K562 (cell line): Measurements from ENCODE around the gene DCN. TPM values are rescaled to one million over a fixed set of nuclear protein-coding genes. Genes with fewer than 3 reads are reported as not detected.

Experiments used
- ATAC-seq: fragments of 200-7000 bp; cut with Tn5 transposase; 3 replicates; pipeline ENCODE4 v1.9.1; 2020; ENCODE audit warnings: moderate library complexity
- BruUV-seq: library from RNA; stranded (reverse); fragments of 400-500 nt; replicated peaks from 2 replicates; lab custom pipeline; 2021; lab: Mats Ljungman, UMichigan
- CTCF ChIA-PET: fragments of 300-600 bp; formaldehyde crosslinking; extraction: SDS; loops from one replicate; lab custom pipeline; 2021; ENCODE audit warnings: low intra/inter-chr PET ratio; lab: Yijun Ruan, JAX
- POLR2A ChIA-PET: fragments of 300-600, 350-650 bp; sonication (Branson Sonifier 250); formaldehyde crosslinking; extraction: SDS; loops from one replicate; lab custom pipeline; 2021; ENCODE audit warnings: antibody characterized with exemption, inconsistent platforms; lab: Yijun Ruan, JAX
- DNase-seq, 4 experiments: peaks; one replicate each; pipeline versions ENCODE4 v3.0.0 to v3.0.0-alpha.2; 2011 to 2018; ENCODE audit warnings: low spot score in 3 of 4, mixed read lengths in 3 of 4; ENCODE audit errors: extremely low read depth in 1 of 4
- FAIRE-seq: peaks from 2 replicates; lab custom pipeline; 2011; peaks lifted over from hg19 to GRCh38; lab: Jason Lieb, UNC
- H2AFZ ChIP-seq: 2 replicates; pipeline ENCODE4 v1.6.0; 2011; ENCODE audit warnings: low read depth, low read length, control low read depth, inconsistent platforms
- H3K27ac ChIP-seq: fragments of 200-600 bp; 3 replicates; pipeline ENCODE4 v1.8.0; 2011; ENCODE audit warnings: low read depth, mild to moderate bottlenecking, control low read depth, inconsistent platforms, low read length, moderate library complexity, mixed read lengths; ENCODE audit errors: extremely low read depth
- H3K27me3 ChIP-seq, 2 experiments: fragments of 300-600 bp in 1 of 2; 2 replicates in 1 of 2; 3 replicates in 1 of 2; pipeline versions ENCODE4 v1.6.0 to v1.8.0; 2011; ENCODE audit warnings: inconsistent platforms in 2 of 2, low read length in 2 of 2, mild to moderate bottlenecking in 1 of 2, mixed read lengths in 1 of 2, moderate library complexity in 1 of 2; ENCODE audit not compliant: control insufficient read depth in 2 of 2, insufficient read depth in 2 of 2
- H3K36me3 ChIP-seq: fragments of 300-600 bp; 3 replicates; pipeline ENCODE4 v1.8.0; 2011; ENCODE audit warnings: mild to moderate bottlenecking, low read length, inconsistent platforms; ENCODE audit not compliant: control insufficient read depth, insufficient read depth
- H3K4me1 ChIP-seq, 2 experiments: fragments of 200-600 bp in 1 of 2; replicated peaks in 1 of 2; 2 replicates in 1 of 2; 3 replicates in 1 of 2; pipeline versions ENCODE4 v1.5.1 to v1.8.0; 2011; ENCODE audit warnings: inconsistent platforms in 2 of 2, low read length in 2 of 2, mild to moderate bottlenecking in 1 of 2, mixed read lengths in 1 of 2, moderate library complexity in 1 of 2; ENCODE audit not compliant: control insufficient read depth in 2 of 2, insufficient read depth in 2 of 2
- H3K4me2 ChIP-seq: 2 replicates; pipeline ENCODE4 v1.6.1; 2011; ENCODE audit warnings: low read length, control low read depth, inconsistent platforms, mixed read lengths; ENCODE audit not compliant: insufficient read depth
- H3K4me3 ChIP-seq: fragments of 200-600 bp; sonication (generic), shearing (Covaris generic); 2 replicates; pipeline ENCODE4 v1.5.1; 2016; ENCODE audit warnings: control low read depth, inconsistent platforms
- H3K79me2 ChIP-seq: fragments of 200-600 bp; 3 replicates; pipeline ENCODE4 v1.8.0; 2011; ENCODE audit warnings: low read length, inconsistent platforms; ENCODE audit not compliant: control insufficient read depth, insufficient read depth
- H3K9ac ChIP-seq, 2 experiments: 2 replicates each; pipeline versions ENCODE4 v1.6.0 to v1.6.1; 2011; ENCODE audit warnings: low read depth in 2 of 2, low read length in 2 of 2, control low read depth in 1 of 2, inconsistent platforms in 1 of 2, mild to moderate bottlenecking in 1 of 2, mixed read lengths in 1 of 2; ENCODE audit not compliant: insufficient read depth in 1 of 2
- H3K9me1 ChIP-seq: one replicate; pipeline ENCODE4 v1.6.0; 2011; ENCODE audit warnings: inconsistent platforms, mild to moderate bottlenecking, low read length, moderate library complexity; ENCODE audit not compliant: control insufficient read depth, insufficient read depth
- H3K9me3 ChIP-seq: replicated peaks from 2 replicates; pipeline ENCODE4 v1.5.1; 2011; ENCODE audit warnings: low read depth, low read length, inconsistent platforms; ENCODE audit not compliant: control insufficient read depth, insufficient read depth
- H4K20me1 ChIP-seq: replicated peaks from 2 replicates; pipeline ENCODE4 v1.6.1; 2011; ENCODE audit warnings: low read length, inconsistent platforms, mixed read lengths; ENCODE audit not compliant: control insufficient read depth, insufficient read depth
- CHD4 ChIP-seq: fragments of 200-600 bp; sonication (generic); IDR thresholded peaks from 3 replicates; pipeline ENCODE4 v1.6.1; 2012; ENCODE audit warnings: low read depth, mild to moderate bottlenecking, mixed read lengths, low read length, inconsistent platforms; ENCODE audit not compliant: insufficient read depth, insufficient replicate concordance, poor library complexity, severe bottlenecking
- EZH2 ChIP-seq: IDR thresholded peaks from 2 replicates; pipeline ENCODE4 v1.6.1; 2012; ENCODE audit warnings: low read depth, mild to moderate bottlenecking, inconsistent platforms, low read length, borderline replicate concordance
- FUS ChIP-seq: fragments of 200-400 bp; formaldehyde crosslinking; optimal IDR thresholded peaks from 2 replicates; pipeline ENCODE3; 2017; ENCODE audit warnings: low read depth, low read length
- HMG20A ChIP-seq: fragments of 450-650 bp; formaldehyde crosslinking; conservative IDR thresholded peaks from 2 replicates; pipeline ENCODE4 v1.4.0; 2020; ENCODE audit warnings: mild to moderate bottlenecking, mixed read lengths
- SMAD3 ChIP-seq: fragments of 450-650 bp; formaldehyde crosslinking; conservative IDR thresholded peaks from 2 replicates; pipeline ENCODE4 v1.4.0; 2020; ENCODE audit warnings: mild to moderate bottlenecking
- TAF1 ChIP-seq: IDR thresholded peaks from 2 replicates; pipeline ENCODE4 v1.6.1; 2011; ENCODE audit warnings: mild to moderate bottlenecking, low read length, moderate library complexity; ENCODE audit not compliant: insufficient read depth, control insufficient read depth, severe bottlenecking; ENCODE audit errors: extremely low read depth
- TBL1XR1 ChIP-seq, 2 experiments: IDR thresholded peaks; 2 replicates each; pipeline ENCODE4 v1.6.1; 2012; ENCODE audit warnings: improper control_type of control experiment in 2 of 2, low read length in 2 of 2, mild to moderate bottlenecking in 1 of 2
- TCFL5 ChIP-seq: fragments of 250-450 bp; sonication (Bioruptor Pico); conservative IDR thresholded peaks from 2 replicates; pipeline ENCODE4 v1.6.1; 2021; ENCODE audit warnings: mild to moderate bottlenecking, moderate library complexity, matching md5 sums
- U2AF2 ChIP-seq: fragments of 200-400 bp; formaldehyde crosslinking; optimal IDR thresholded peaks from 2 replicates; pipeline ENCODE3; 2017; ENCODE audit warnings: low read depth, mild to moderate bottlenecking, low read length
- ZNF23 ChIP-seq: fragments of 250-450 bp; sonication (Bioruptor Pico); IDR thresholded peaks from 2 replicates; pipeline ENCODE4 v1.4.0; 2020; ENCODE audit warnings: mild to moderate bottlenecking
- ZNF232 ChIP-seq: sonication (generic); formaldehyde crosslinking; IDR thresholded peaks from 2 replicates; pipeline ENCODE4 v1.8.0; 2022; ENCODE audit warnings: mild to moderate bottlenecking, missing genetic modification reagents
- ZNF263 ChIP-seq: sonication (generic); formaldehyde crosslinking; IDR thresholded peaks from 2 replicates; pipeline ENCODE4 v1.8.0; 2022; ENCODE audit warnings: mild to moderate bottlenecking, missing genetic modification reagents, borderline replicate concordance
- ZNF274 ChIP-seq: IDR thresholded peaks from 2 replicates; pipeline ENCODE4 v1.6.1; 2011; ENCODE audit warnings: low read depth, mild to moderate bottlenecking, low read length, moderate library complexity, borderline replicate concordance
- ZNF316 ChIP-seq: fragments of 450-650 bp; IDR thresholded peaks from 2 replicates; pipeline ENCODE4 v1.6.1; 2016
- ZNF518B ChIP-seq: fragments of 250-450 bp; sonication (Bioruptor Pico); IDR thresholded peaks from 2 replicates; pipeline ENCODE4 v1.5.0; 2021; ENCODE audit warnings: mild to moderate bottlenecking, moderate library complexity
- WGBS: fragments of 100-300 bp; shearing (Covaris generic); methylation state at CpG from one replicate; pipeline ENCODE4 v1.1.6; 2016; ENCODE audit warnings: low coverage, mixed read lengths; ENCODE audit not compliant: insufficient coverage; ENCODE audit errors: missing lambda C conversion rate; 5-methylcytosine and 5-hydroxymethylcytosine counted together
- in situ Hi-C: fragments of 300-500 bp; cut with MboI; formaldehyde crosslinking; loops from 4 replicates; pipeline ENCODE4 v1.15.0; 2018; ENCODE audit warnings: inconsistent platforms, mixed read lengths
- intact Hi-C: fragments of 100-400 bp; cut with micrococcal nuclease; formaldehyde crosslinking; loops from 2 replicates; pipeline ENCODE4 v1.14.2; 2022
- polyA plus RNA-seq, 8 experiments: library from polyadenylated mRNA; depleted of rRNA in 4 of 8; stranded (reverse) in 5 of 8; unstranded in 3 of 8; fragments of >200 nt; fragmentation: Nextera tagmentation in 2 of 8; fragmentation: Illumina TruSeq in 1 of 8; extraction: Ambion mirVana in 2 of 8; extraction: Trizol in 1 of 8; gene quantifications; 2 replicates each; pipeline versions ENCODE4 v1.2.1 to v1.2.3, GENCODE V29; 2011 to 2014; ENCODE audit warnings: inconsistent platforms in 1 of 8, missing spikeins in 1 of 8
- total RNA-seq, 7 experiments: library from RNA; depleted of rRNA in 6 of 7; stranded (reverse); fragments of >200 nt in 6 of 7; fragmentation: Illumina TruSeq in 2 of 7; extraction: Trizol in 2 of 7; gene quantifications; 2 replicates each; pipeline versions ENCODE4 v1.2.1 to v1.2.3, GENCODE V29; 2011 to 2021; ENCODE audit warnings: low replicate concordance in 1 of 7

Gene DCN
- total and polyA plus RNA-seq, 9 of the 15 experiments (the other 6 are each of a cell fraction or from before 2014, with no cell fraction given), result 0.08 to 2.4 (median 0.31) TPM; not detected in 1

- no peaks in the 10 kb centered on the region for H3K27me3 ChIP-seq
- TF ChIP-seq ZNF316, result no peak
- TF ChIP-seq ZNF232 (CRISPR knock-in tag), result no peak
- TF ChIP-seq ZNF274, result no peak
- TF ChIP-seq ZNF263, result no peak
- TF ChIP-seq FUS, result no peak
- TF ChIP-seq, all 486 proteins: peak for 0
- H3K4me2 ChIP-seq, result no peak overlapping the region
- H3K4me1 ChIP-seq, result no peaks in the 10 kb centered on the region
- H3K9me3 ChIP-seq, result no peaks in the 10 kb centered on the region
- intact Hi-C loops, result no loop called here
- DNase-seq (no peak), ATAC-seq (no peak), FAIRE-seq (no peak)
- ChIA-PET POLR2A (no interaction called here), CTCF (no interaction called here)
- no peaks in the 10 kb centered on the region for H3K79me2 ChIP-seq
- WGBS, result 2% methylated on average over 3 of the region's 3 CpGs
- no peak overlapping the region for H3K27ac ChIP-seq
- H4K20me1 ChIP-seq, result no peaks in the 10 kb centered on the region
- no peak overlapping the region for H2AFZ ChIP-seq
- H3K9ac ChIP-seq, result no peak overlapping the region
- no peak overlapping the region for H3K4me3 ChIP-seq
- in situ Hi-C loops, result no loop called here
- H3K9me1 ChIP-seq, result no peaks in the 10 kb centered on the region
- H3K36me3 ChIP-seq, result no peaks in the 10 kb centered on the region
- no TSS peak for BruUV-seq
Measured at GRCh38 chr12:91189516-91189915, 6.9 kb upstream of the DCN start.

GRCh38 chr12:91188778-91189177 lies 6.2 kb upstream of the DCN start:
- no peak for DNase-seq
- Histone ChIP-seq H4K20me1 (no peaks in the 10 kb centered on the region), H3K36me3 (no peaks in the 10 kb centered on the region), H3K9me3 (no peaks in the 10 kb centered on the region), H2AFZ (no peak overlapping the region), H3K4me1 (no peaks in the 10 kb centered on the region), H3K4me3 (no peak overlapping the region), H3K79me2 (no peaks in the 10 kb centered on the region), H3K9me1 (no peaks in the 10 kb centered on the region), H3K27ac (no peak overlapping the region), H3K27me3 (no peaks in the 10 kb centered on the region), H3K9ac (no peak overlapping the region), H3K4me2 (no peak overlapping the region)
- FAIRE-seq, result no peak
- no peak for ATAC-seq
- no TSS peak for BruUV-seq
- CTCF ChIA-PET, result no interaction called here
- in situ Hi-C loops (no loop called here), intact Hi-C loops (no loop called here)
- POLR2A ChIA-PET, result no interaction called here
- TF ChIP-seq EZH2 (no peak), HMG20A (no peak), ZNF23 (CRISPR knock-in tag) (no peak), TAF1 (no peak), U2AF2 (no peak), ZNF518B (CRISPR knock-in tag) (no peak), SMAD3 (CRISPR knock-in tag) (no peak), TBL1XR1 (IDR thresholded peaks at IDR 0.05; ENCODE audit: low read length in 2 of 2) (no peak), TCFL5 (no peak), CHD4 (no peak)
